Measurements from ENCODE around the gene ERC1.

DNA sequence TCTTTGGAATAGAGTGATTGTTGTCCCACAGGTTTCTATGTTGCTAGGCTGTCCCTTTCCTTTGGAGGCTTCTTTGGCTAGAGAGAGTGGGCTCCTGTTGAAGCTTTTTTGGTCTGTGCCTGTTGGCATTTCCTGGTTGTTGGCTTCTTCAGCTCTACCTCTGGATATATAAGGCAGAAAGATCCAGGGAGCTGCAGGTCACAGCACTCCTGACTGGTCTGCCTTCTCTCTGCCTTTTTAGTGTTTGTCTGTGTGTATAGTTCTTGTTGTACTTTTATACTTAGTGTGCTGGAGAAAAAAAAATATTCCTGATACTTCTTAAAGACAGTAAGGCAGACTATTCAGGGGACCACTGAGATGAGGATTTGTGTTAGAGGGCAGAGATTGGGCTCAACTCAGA lies 400.7 kb downstream of the ERC1 start:
- TF ChIP-seq CTCF (IDR thresholded peaks at IDR 0.05; ENCODE audit: low read depth, low read length): no peak
- no peak for TF ChIP-seq POLR2A (IDR thresholded peaks at IDR 0.05; ENCODE audit: extremely low read depth, insufficient read length)
- TF ChIP-seq MAX (IDR thresholded peaks at IDR 0.05; ENCODE audit: low read depth, low read length): no peak

All from NB4 (cell line).